Panc1 (cell line): ENCODE results near the gene OAT. TPM values are rescaled to one million over a fixed set of nuclear protein-coding genes. Genes with fewer than 3 reads are reported as not detected.

Experiments
- ATAC-seq: fragments of 200-7000 bp; cut with Tn5 transposase; 2 replicates; pipeline ENCODE4 v1.9.1; 2020; ENCODE audit warnings: mild to moderate bottlenecking, moderate library complexity
- BruUV-seq: library from RNA; stranded (reverse); fragments of 400-500 nt; replicated peaks from 2 replicates; lab custom pipeline; 2021; lab: Mats Ljungman, UMichigan
- CTCF ChIA-PET: fragments of 300-600 bp; sonication (Branson Sonifier 250); formaldehyde crosslinking; loops from one replicate; lab custom pipeline; 2022; ENCODE audit warnings: antibody characterized with exemption; lab: Charles Lee
- POLR2A ChIA-PET: fragments of 300-600 bp; sonication (Branson Sonifier 250); formaldehyde crosslinking; loops from one replicate; lab custom pipeline; 2022; ENCODE audit warnings: antibody characterized with exemption; lab: Charles Lee
- DNase-seq: peaks from one replicate; pipeline ENCODE4 v3.0.0-alpha.2; 2010; ENCODE audit warnings: low read depth, low spot score
- H3K27ac ChIP-seq: 2 replicates; pipeline ENCODE4 v1.5.1; 2011; ENCODE audit warnings: mild to moderate bottlenecking, low read length, inconsistent platforms
- H3K27me3 ChIP-seq: fragments of 200-500 bp; sonication (Bioruptor generic); 2 replicates; pipeline ENCODE4 v1.6.0; 2014; ENCODE audit warnings: low read length, inconsistent platforms; ENCODE audit not compliant: control insufficient read depth, insufficient read depth
- H3K36me3 ChIP-seq: fragments of 200-500 bp; sonication (Bioruptor generic); 2 replicates; pipeline ENCODE4 v1.5.1; 2014; ENCODE audit warnings: inconsistent platforms, mild to moderate bottlenecking, low read length, moderate library complexity; ENCODE audit not compliant: control insufficient read depth, insufficient read depth
- H3K4me1 ChIP-seq: 2 replicates; pipeline ENCODE4 v1.5.1; 2011; ENCODE audit warnings: inconsistent platforms, mild to moderate bottlenecking, low read length, moderate library complexity; ENCODE audit not compliant: control insufficient read depth, insufficient read depth
- H3K4me3 ChIP-seq, 2 experiments: 2 replicates each; pipeline ENCODE4 v1.5.1; 2011 to 2012; ENCODE audit warnings: low read depth in 2 of 2, low read length in 2 of 2, mild to moderate bottlenecking in 2 of 2, inconsistent platforms in 1 of 2, moderate library complexity in 1 of 2
- H3K9me3 ChIP-seq: fragments of 200-500 bp; sonication (Bioruptor generic); 2 replicates; pipeline ENCODE4 v1.5.1; 2014; ENCODE audit warnings: low read depth, mild to moderate bottlenecking, inconsistent platforms, low read length, moderate library complexity; ENCODE audit not compliant: control insufficient read depth, insufficient read depth
- POLR2AphosphoS5 ChIP-seq: IDR thresholded peaks from 2 replicates; pipeline ENCODE4 v1.6.1; 2012; ENCODE audit warnings: mild to moderate bottlenecking, low read depth, low read length, moderate library complexity
- REST ChIP-seq, 2 experiments: IDR thresholded peaks; 2 replicates each; pipeline ENCODE4 v1.6.1; 2011 to 2012; ENCODE audit warnings: low read depth in 2 of 2, control low read depth in 1 of 2, low read length in 1 of 2, mild to moderate bottlenecking in 1 of 2, moderate library complexity in 1 of 2; ENCODE audit not compliant: insufficient read depth in 1 of 2
- SIN3A ChIP-seq: IDR thresholded peaks from 2 replicates; pipeline ENCODE4 v1.6.1; 2012; ENCODE audit warnings: low read depth, mild to moderate bottlenecking, low read length, moderate library complexity, borderline replicate concordance; ENCODE audit not compliant: insufficient read depth
- TCF7L2 ChIP-seq: IDR thresholded peaks from 2 replicates; pipeline ENCODE4 v1.6.1; 2011; ENCODE audit warnings: mild to moderate bottlenecking, low read depth, low read length, inconsistent platforms
- in situ Hi-C: cut with HindIII; loops from 2 replicates; pipeline ENCODE4 v1.10.0; 2016; ENCODE audit warnings: low sequenced_read_pairs, low pct_unique_long_range_greater_than_20kb
- intact Hi-C: fragments of 100-400 bp; cut with micrococcal nuclease; formaldehyde crosslinking; loops from one replicate; pipeline ENCODE4 v1.10.0; 2022; ENCODE audit not compliant: unreplicated experiment
- total RNA-seq: library from RNA; stranded (reverse); gene quantifications from one replicate; pipeline ENCODE4 v1.2.1, GENCODE V29; 2021; ENCODE audit not compliant: unreplicated experiment
- TF ChIP-seq, protein P1 (sequence below): fragments of 450-650 bp; IDR thresholded peaks from 2 replicates; pipeline ENCODE4 v1.5.1; 2017; ENCODE audit warnings: mild to moderate bottlenecking

The OAT gene
- total RNA-seq, 1 experiment from 2014 or later, result 166 TPM

DNA sequence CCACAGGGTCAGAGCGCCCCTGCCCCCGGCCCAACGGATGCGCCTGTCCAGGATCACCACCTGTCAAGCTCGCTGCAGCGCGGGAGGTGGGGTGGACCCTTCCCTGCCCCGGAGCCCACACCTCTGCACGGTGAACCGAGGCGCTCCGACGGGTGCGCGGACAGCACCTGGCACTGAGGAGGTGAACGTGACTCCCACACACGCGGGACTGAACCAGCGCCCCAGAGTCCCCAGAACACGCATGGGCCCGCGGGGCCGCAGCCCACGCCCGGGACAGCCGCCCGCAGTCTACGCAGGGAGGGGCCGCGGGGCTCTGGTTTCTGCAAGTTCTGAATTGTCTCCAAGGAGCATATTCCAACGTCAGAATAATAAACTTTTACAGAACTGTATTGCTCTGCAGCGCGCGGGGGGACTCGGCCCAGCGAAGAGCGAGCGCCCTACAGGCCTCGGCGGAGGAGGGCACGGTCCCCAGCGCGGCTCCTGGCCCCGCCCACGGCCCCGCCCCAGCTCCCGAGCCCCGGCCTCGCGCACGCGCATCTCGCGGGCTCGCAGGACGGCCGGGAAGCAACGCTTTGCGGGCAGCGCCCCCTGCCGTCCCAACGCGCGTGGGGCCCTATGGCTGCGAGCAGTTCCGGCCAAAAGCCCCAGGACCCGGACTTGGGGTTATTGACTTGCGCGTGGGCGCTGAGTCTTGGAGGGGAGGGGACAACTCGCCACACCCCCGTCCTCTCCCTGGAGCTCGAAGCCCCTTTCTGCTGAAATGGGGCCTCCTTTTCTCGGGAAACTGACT lies 29.7 kb downstream of the OAT start:
- BruUV-seq, result no TSS peak
- ChIA-PET POLR2A (no interaction called here), CTCF (interaction anchor here (0.6 to 1.9 kb wide), 11 partner anchors 99 to 464 kb away, joined by 3 to 52 read pairs (median 4); no protein-coding TSS in a partner anchor)
- H3K27ac ChIP-seq, result peak overlapping the region; percentile 60
- peaks cover 8% of the 10 kb centered on the region for H3K4me1 ChIP-seq
- intact Hi-C loops, result loop anchor here (1.0 to 5.0 kb wide), 2 partner anchors 297 to 395 kb away; partner anchors contain the start of gene CHST15
- H3K27me3 ChIP-seq, result no peaks in the 10 kb centered on the region
- H3K4me3 ChIP-seq, result peak overlapping the region; percentile 44 to 55
- no peaks in the 10 kb centered on the region for H3K36me3 ChIP-seq
- peak; percentile 96 for ATAC-seq
- DNase-seq, result peak; percentile 36
- in situ Hi-C loops, result no loop called here
- no peaks in the 10 kb centered on the region for H3K9me3 ChIP-seq
- no peak for TF ChIP-seq SIN3A
- TF ChIP-seq POLR2AphosphoS5, result no peak
- TF ChIP-seq, protein P1, sequence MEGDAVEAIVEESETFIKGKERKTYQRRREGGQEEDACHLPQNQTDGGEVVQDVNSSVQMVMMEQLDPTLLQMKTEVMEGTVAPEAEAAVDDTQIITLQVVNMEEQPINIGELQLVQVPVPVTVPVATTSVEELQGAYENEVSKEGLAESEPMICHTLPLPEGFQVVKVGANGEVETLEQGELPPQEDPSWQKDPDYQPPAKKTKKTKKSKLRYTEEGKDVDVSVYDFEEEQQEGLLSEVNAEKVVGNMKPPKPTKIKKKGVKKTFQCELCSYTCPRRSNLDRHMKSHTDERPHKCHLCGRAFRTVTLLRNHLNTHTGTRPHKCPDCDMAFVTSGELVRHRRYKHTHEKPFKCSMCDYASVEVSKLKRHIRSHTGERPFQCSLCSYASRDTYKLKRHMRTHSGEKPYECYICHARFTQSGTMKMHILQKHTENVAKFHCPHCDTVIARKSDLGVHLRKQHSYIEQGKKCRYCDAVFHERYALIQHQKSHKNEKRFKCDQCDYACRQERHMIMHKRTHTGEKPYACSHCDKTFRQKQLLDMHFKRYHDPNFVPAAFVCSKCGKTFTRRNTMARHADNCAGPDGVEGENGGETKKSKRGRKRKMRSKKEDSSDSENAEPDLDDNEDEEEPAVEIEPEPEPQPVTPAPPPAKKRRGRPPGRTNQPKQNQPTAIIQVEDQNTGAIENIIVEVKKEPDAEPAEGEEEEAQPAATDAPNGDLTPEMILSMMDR, result peak; percentile 99
- no peak for TF ChIP-seq TCF7L2

DNA sequence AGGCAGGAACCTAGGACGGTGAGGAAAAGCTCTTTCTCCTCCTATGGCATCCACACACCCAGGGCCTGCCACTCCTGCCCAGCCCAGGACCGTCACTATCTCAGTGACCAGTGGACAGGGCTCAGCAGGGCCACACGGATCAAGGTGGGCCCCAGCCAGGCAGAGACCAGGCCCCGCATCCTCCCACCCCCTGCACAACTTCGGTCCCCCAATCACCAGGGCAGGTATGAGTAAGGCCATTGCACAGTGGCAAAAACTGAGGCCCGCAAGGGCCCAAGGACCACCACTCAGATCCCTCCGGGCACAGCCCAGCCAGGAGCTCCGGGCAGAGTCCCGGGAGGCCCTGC lies 30.3 kb downstream of the OAT start:
- in situ Hi-C loops, result no loop called here
- no peak for ATAC-seq
- Histone ChIP-seq H3K4me3 (peak overlapping the region; percentile 44 to 55), H3K27me3 (no peaks in the 10 kb centered on the region), H3K36me3 (no peaks in the 10 kb centered on the region), H3K27ac (peak overlapping the region; percentile 26; the same call in 1 of the 2 replicates), H3K4me1 (peaks cover 8% of the 10 kb centered on the region), H3K9me3 (no peaks in the 10 kb centered on the region)
- ChIA-PET CTCF (interaction anchor here (0.6 to 1.9 kb wide), 3 partner anchors 228 to 393 kb away, joined by 5 to 52 read pairs (median 9); no protein-coding TSS in a partner anchor), POLR2A (no interaction called here)
- DNase-seq, result no peak
- TF ChIP-seq, protein P1, result no peak
- TF ChIP-seq POLR2AphosphoS5, result no peak
- no peak for TF ChIP-seq TCF7L2
- no peak for TF ChIP-seq SIN3A
- TF ChIP-seq REST (IDR thresholded peaks at IDR 0.05; ENCODE audit: insufficient read depth in 1 of 2, low read depth in 2 of 2, low read length in 1 of 2), result no peak
- no TSS peak for BruUV-seq
- intact Hi-C loops, result loop anchor here (5.0 kb wide), 1 partner anchor 296 kb away; the partner anchor contains the start of gene CHST15
